CD4-positive, alpha-beta T cell treated with Interleukin-15 for 4 hours (primary cell): ENCODE results near the gene SMG6.

Experiments
- DNase-seq: peaks from one replicate; pipeline ENCODE4 v3.0.0-alpha.2; 2020; ENCODE audit warnings: low spot score

SMG6 gene

GRCh38 chr17:2049333-2050299 lies 254.0 kb downstream of the SMG6 start:
- DNase-seq, result peak; percentile 93

GRCh38 chr17:2048805-2049204 lies 254.8 kb downstream of the SMG6 start:
- no peak for DNase-seq

- DNase-seq, result no peak
These were observed 256.0 kb downstream of the SMG6 start for GRCh38 chr17:2047590-2047989.

- DNase-seq, result no peak
These were observed 259.2 kb downstream of the SMG6 start for GRCh38 chr17:2044263-2044894.

GRCh38 chr17:2043785-2044184 lies 259.8 kb downstream of the SMG6 start:
- DNase-seq, result no peak

DNA sequence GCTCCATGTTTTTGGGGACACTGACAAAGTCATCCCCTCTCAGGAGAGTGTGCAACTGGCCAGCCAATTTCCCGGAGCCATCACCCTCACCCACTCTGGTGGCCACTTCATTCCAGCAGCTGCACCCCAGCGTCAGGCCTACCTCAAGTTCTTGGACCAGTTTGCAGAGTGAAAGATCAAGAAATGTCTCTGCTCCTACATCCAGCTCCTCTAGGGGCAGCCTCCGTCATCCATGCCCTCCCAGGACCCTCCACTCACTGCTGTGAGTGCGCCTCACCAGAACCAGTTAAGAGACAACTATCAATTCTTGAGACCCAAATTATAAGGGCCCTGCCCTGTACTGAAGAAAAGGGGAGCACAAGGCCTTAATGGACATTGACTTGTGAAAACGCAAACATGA lies 260.7 kb downstream of the SMG6 start:
- DNase-seq, result no peak

DNA sequence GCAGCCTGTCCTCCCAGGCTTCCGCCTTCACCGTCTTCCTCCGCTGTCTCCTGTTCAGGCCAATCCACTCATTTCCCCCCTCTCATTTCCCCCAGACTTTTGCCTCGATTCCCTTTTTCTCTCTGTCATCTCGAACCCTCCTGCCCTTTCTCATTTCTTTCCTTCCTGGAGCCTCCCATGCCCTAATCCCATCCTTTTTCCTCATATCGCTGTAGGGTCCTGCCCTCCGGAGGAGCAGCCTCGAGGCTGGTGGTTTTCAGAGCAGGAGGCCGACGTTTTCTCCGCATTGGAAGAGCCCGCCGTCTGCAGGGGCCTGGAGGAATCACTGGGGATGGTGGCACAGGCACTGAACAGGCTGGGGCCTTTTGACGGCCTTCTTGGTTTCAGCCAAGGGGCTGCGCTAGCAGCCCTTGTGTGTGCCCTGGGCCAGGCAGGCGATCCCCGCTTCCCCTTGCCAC lies 261.2 kb downstream of the SMG6 start:
- DNase-seq, result no peak

GRCh38 chr17:2041561-2042389 lies 261.8 kb downstream of the SMG6 start, which contains the start of gene OVCA2:
OVCA2 (plus strand) TSS chr17:2042022; CDS start chr17:2042048, 26 bp downstream.
- DNase-seq, result peak; percentile 97

GRCh38 chr17:2040942-2041560 lies 262.5 kb downstream of the SMG6 start:
- DNase-seq, result no peak

- DNase-seq, result no peak
These were observed 263.3 kb downstream of the SMG6 start for GRCh38 chr17:2040219-2040827.

GRCh38 chr17:2037155-2037554 lies 266.4 kb downstream of the SMG6 start:
- DNase-seq, result no peak

GRCh38 chr17:2035541-2036488 lies 267.8 kb downstream of the SMG6 start:
- DNase-seq, result no peak

GRCh38 chr17:2034806-2035540 lies 268.6 kb downstream of the SMG6 start:
- DNase-seq, result no peak

- DNase-seq, result no peak
These were observed 269.4 kb downstream of the SMG6 start for GRCh38 chr17:2034157-2034556.

GRCh38 chr17:2033153-2033552 lies 270.4 kb downstream of the SMG6 start:
- no peak for DNase-seq

GRCh38 chr17:2030779-2031163 lies 272.8 kb downstream of the SMG6 start:
- no peak for DNase-seq

GRCh38 chr17:2029911-2030778 lies 273.4 kb downstream of the SMG6 start, which contains the start of gene DPH1:
DPH1 (plus strand) TSS chr17:2030153; CDS start chr17:2030170, 17 bp downstream.
- peak; percentile 85 for DNase-seq

- DNase-seq, result no peak
These were observed 274.8 kb downstream of the SMG6 start for GRCh38 chr17:2028737-2029136.
